ENCODE data around the gene SLC6A16.
"Not testable (repeated sequence)": the region's sequence is repeated elsewhere in the genome, so short reads cannot be mapped to it uniquely, and the experiment has no call there.

The SLC6A16 gene

DNA sequence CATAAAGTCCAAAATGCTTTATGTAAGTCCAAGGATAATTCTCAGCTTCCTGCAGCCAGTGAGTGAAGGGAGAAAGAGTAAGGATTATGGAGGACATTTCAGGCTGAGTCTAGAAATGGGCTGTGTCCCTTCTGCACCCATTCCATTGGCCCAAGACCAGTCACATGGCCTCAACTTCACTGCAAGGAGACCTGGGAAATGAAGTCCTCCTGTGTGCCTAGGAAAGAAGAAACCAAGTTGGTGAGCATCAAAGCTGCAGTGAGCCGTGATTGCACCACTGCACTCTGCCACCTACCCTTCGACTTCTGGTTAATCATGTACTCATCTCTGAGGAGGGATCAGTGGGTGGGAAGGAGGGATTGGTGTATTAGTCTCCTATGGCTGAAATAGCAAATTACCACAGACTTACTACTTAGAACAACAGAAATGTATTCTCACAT lies 6.6 kb upstream of the SLC6A16 start:
- DNase-seq (ENCODE audit: low read depth in 1 of 2, low spot score in 1 of 2): peak; percentile 26 to 62

DNA sequence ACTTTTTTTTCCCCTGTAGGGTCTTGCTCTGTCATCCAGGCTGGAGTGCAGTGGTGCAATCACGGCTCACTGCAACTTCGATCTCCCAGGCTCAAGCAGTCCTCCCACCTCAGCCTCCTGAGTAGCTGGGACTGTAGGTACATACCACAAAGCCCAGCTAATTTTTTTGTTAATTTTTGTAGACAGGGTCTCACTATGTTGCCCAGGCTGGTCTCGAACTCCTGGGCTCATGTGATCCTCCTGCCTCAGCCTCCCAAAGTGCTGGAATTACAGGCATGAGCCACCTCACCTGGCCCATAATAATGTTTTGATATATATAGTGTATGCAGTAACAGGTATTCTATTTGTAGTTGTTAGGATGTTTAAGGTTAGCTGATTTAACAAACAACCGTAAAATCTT lies 6.2 kb upstream of the SLC6A16 start:
- DNase-seq (ENCODE audit: low read depth in 1 of 2, low spot score in 1 of 2): not testable (repeated sequence)

DNA sequence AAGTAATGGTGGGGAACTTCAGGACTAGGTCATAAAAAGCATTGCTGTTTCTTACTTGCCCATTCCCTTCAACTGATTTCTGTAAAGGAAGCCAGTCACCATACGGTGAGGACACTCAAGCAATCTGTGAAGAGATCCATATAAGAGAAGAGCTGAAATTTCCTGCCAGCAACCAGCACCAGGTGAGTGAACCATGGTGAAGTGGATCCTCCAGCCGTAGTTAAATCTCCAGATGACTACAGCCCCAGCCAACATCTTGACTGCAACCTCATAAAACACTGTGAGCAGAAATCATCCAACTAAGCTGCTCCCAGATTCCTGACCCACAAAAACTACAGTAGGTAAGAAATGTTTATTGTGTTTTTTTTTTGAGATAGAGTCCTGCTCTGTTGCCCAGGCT lies 3.8 kb upstream of the SLC6A16 start:
- DNase-seq (ENCODE audit: low read depth in 1 of 2, low spot score in 1 of 2): no peak

DNA sequence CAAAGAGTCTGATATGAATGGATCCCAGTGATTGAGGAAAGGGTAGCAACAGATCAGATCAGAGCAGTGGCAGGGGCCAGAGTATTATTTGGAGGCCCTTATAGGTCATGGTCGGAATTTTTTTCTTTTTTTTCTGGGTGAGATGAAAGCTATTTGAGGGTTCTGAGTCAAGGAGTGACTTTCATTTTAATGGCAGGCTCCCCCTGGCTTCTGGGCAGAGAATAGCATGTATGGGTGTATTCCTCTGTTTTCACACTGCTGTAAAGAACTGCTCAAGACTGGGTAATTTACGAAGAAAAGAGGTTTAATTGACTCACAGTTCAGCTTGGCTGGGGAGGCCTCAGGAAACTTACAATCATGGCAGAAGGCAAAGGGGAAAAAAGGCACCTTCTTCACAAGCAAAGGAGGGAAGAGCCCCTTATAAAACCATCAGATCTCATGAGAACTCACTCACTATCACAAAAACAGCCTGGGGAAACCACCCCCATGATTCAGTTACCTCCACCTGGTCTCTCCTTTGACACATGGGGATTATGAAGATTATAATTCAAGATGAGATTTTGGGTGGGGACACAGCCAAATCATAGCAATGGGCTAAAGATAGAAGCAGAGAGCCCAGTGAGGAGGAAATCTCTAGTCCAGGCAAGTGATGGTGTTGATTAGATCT lies 3.0 kb upstream of the SLC6A16 start:
- DNase-seq (ENCODE audit: low read depth in 1 of 2, low spot score in 1 of 2): peak in 1 of 2 donors; percentile 31

DNA sequence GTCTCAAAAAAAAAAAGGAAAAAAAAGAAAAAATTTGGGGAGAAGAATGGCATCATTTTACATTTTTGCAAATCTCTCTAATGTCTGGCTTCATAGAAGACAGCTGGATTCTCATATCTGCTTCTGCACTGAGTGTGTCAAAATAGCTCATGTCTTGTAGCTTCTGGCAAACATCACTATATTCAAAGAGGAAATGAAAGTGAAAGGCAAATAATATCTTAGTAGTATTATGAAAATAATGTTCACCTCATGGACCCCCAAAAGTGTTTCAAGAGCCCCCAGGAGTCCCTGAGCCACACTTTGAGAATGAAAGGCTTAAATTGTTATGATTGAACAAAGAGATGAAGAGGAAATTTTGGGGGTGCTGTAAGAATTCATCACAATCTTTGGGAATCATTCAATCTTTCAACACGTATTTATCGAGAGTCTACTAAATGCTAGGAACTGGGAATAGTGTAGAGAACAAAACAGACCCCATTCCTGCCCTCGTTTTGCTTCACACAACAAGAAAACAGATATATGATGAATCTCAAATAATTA lies 1.2 kb upstream of the SLC6A16 start:
- DNase-seq (ENCODE audit: low read depth in 1 of 2, low spot score in 1 of 2): no peak

DNA sequence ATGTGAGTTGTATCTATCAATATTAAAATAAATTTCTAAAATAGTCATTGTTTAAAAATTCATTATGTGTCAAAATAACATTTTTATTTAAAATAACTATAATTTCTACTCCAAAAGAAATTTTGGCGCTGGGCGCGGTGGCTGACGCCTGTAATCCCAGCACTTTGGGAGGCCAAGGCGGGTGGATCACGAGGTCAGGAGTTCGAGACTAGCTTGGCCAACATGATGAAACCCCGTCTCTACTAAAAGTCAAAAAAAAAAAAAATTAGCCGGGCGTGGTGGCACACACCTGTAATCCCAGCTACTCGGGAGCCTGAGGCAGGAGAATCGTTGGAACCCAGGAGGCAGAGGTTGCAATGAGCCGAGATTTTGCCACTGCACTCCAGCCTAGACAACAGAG lies 765 bp upstream of the SLC6A16 start:
- not testable (repeated sequence) for DNase-seq (ENCODE audit: low read depth in 1 of 2, low spot score in 1 of 2)

DNA sequence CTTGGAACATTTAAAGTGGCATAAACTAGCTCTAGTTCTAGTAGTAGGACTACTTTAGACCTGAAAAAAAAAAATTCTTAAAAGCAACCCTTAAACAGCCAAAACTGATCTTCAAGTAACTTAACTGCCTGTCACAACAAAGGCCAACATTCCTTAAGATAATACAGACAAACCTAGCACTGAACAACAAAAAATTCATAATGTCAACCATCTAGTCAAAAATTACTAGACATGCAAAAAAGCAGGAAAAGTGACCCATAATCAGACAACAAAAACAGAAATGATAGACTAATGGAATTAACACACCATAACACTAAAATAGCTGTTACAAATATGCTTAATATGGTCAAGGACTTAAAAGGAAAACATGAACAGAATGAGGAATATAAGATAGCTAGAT lies 6.7 kb downstream of the SLC6A16 start:
- no peak for DNase-seq (ENCODE audit: low read depth in 1 of 2, low spot score in 1 of 2)

DNA sequence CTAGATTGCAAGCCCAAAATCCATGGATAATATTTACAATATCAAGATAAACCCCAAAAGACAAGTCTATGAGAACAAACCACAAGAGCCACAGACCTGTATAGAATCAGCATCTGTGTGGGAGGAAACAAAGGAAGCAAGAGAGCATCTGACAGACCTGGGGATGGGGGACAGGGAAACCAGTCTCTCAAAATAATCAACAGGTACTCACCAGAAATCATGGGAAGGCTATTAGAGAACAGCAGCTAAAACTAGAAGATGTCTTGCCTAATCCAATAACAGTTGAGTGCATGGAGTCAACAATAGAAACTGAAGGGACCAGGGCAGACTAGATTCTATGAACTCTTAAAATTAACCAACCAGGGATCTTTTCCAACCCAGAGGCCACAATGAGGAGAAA lies 8.7 kb downstream of the SLC6A16 start:
- DNase-seq (ENCODE audit: low read depth in 1 of 2, low spot score in 1 of 2): no peak

DNA sequence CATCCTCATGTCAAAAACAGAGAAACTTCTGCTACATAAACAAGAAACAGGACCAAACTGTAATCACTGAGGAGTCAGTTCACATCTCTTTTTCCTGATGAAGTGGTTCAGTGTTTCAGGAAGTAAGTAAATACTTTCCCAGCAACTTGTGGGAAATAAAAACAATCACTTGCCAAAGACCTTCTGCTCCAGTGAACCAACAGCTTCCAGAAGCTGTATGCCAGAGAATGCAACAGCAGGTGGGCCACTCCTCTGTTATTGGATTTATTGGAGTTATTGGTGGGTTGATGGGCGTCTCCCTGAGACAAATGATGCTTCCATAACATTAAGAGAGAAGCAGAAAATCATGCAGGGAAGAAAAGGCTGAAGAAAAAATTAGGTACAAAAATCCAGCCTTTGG lies 9.9 kb downstream of the SLC6A16 start:
- DNase-seq (ENCODE audit: low read depth in 1 of 2, low spot score in 1 of 2): no peak

DNA sequence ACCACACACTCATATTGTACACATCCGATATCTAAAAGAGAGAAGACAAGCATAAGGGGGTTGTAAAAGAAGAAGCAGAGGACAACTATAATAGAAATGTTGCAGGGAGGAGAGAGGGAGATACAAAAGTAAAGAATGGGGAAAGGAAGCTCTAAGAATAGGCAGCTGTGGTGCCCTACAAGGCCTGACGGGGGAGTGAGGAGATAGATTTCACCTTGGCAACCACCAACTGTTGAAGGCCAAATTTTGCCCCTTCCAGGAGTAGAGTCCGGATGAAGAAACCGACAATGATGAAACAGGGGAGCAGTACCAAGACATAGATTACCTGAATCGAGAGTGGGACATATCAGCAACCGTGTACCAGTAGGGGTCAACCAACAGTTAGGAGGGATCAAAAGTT lies 15.9 kb downstream of the SLC6A16 start:
- no peak for DNase-seq (ENCODE audit: low read depth in 1 of 2, low spot score in 1 of 2)

DNA sequence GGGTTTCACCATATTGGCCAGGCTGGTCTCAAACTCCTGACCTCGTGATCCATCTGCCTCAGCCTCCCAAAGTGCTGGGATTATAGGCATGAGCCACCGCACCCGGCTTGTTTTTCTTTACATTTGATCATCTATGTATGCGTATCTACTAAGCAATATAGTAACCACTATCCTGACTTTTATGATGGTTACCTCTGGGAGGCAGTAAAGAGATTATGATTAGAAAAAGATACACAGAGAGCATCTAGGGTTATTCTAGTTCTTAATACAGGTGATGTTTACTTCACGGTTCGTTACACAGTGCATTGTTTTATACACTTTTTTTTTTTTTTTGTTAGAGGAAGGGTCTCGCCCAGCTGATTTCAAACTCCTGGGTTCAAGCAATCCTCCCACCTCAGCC lies 18.3 kb downstream of the SLC6A16 start:
- DNase-seq (ENCODE audit: low read depth in 1 of 2, low spot score in 1 of 2): not testable (repeated sequence)

DNA sequence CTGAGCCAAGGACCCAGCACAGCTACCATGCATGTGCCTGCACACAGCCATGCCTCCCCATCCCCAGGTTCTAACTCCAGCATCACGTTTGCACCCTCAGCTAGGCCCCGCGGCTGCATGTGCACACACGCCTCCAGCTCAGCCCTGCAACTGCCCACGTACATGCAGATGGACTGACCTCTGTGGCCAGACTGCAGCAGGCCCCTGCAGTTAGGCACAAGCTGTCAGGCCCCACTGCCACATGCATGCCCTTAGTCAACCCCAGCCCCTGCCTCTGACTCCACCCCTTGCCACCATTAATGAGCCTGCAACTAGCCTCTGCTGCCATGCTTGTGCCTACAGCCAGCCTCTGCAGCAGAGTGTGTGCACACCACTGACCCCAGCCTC lies 23.1 kb downstream of the SLC6A16 start:
- DNase-seq (ENCODE audit: low read depth in 1 of 2, low spot score in 1 of 2): no peak

DNA sequence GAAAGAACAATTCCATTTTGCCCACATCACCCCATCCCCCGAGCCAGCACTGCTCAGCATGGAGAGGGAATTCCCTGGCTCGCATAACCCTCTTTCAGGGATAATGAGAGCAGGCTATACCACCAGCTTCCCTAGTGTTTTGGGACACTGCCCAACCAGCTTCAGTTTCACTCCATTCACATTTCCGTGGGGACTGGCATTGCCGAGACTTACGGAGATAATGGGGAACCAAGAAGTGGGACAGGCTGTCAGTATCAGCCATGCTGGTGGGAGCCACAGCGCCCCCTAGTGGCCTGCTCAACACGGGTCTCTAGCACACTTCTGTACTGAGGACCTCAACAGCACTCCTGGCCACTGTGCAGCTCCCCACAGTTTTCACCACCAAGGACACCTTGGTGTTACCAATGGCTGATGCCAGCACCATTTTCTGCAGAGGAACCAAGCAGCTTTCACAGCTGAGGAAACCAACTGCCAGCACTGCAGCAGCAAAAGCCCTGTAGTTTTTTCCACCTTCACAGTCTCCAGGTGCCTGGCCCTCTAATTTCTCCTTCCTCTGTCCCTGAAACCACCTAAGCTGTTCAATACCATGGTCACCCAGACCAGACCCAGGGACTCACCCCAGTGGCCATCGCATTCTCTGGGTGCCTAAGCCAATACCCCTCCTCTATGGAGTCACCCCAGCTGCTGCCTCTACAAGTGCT lies 23.7 kb downstream of the SLC6A16 start:
- peak; percentile 62 to 75 for DNase-seq (ENCODE audit: low read depth in 1 of 2, low spot score in 1 of 2)

DNA sequence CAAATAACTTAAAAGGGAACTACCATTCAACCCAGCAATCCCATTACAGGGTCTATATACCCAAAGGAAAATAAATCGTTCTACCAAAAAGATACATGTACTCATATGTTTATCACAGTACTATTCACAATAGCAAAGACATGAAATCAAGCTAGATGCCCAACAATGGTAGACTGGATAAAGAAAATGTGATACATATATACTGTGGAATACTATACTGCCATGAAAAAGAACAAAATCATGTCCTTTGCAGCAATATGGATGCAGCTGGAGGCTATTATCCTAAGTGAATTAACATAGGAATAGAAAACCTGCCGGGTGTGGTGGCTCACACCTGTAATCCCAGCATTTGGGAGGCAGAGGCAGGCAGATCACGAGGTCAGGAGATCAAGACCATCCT lies 26.3 kb downstream of the SLC6A16 start:
- DNase-seq (ENCODE audit: low read depth in 1 of 2, low spot score in 1 of 2): not testable (repeated sequence)

DNA sequence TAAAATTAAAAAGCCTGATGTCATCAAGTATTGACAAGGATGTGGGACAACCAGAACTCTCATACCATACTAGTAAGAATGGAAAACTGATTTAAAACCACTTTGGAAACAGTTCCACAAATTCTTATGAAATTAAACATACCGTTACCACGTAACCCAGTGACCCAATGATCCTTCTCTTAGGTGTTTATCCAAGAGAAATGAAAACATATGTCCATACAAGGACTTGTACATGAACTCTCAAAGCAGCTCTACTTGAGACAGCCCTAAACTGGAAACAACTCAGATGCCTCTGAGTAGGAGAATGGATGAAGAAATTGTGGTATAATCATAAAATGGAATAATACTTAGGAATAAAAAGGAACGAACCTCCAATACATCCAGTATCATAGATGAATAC lies 27.6 kb downstream of the SLC6A16 start:
- DNase-seq (ENCODE audit: low read depth in 1 of 2, low spot score in 1 of 2): no peak

DNA sequence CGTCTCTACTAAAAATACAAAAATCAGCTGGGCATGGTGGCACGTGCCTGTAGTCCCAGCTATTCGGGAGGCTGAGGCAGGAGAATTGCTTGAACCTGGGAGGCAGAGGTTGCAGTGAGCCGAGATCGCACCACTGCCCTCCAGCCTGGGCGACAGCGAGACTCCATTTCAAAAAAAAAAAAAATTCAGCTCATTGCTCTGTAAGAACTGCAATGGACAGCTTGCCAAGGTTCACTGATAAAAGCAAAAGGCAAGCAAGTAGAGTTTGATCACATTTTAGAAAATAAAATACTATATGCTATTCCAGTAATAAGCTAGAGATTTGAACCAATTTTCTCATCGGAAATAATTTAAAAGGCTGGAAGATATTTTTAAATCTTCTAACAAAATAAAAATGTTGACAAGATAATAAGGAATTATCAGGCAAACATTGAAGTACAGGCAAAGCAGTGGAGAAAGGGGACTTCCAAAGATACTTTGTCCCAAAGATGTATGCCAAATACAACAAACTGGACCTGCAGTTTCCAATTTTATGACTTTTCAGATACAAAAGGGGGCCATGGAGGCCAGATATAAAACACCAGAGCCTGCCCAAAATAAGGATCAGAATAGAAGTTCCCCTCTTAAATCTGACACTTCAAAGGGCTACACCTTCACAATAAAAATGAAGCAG lies 29.6 kb downstream of the SLC6A16 start:
- no peak for DNase-seq (ENCODE audit: low read depth in 1 of 2, low spot score in 1 of 2)

DNA sequence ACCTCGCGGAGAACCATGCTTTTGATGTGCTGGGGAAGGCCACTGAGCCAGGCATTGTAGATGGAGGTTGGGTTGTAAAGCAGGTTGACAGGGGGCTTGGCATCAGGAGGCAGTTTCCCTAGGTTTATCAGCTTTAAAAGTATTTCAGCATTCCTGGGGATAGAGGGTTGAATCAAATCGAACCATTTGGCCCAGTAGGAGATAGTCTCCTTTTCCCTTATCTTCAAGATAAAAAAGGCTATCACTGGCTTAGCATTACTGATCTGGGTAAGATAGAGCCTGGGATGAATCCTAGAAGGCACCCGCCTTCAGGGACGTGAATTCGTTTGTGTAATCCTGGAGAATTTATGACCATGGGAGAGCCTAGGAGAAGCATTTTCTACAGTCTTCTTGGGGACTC lies 30.6 kb downstream of the SLC6A16 start:
- no peak for DNase-seq (ENCODE audit: low read depth in 1 of 2, low spot score in 1 of 2)

DNA sequence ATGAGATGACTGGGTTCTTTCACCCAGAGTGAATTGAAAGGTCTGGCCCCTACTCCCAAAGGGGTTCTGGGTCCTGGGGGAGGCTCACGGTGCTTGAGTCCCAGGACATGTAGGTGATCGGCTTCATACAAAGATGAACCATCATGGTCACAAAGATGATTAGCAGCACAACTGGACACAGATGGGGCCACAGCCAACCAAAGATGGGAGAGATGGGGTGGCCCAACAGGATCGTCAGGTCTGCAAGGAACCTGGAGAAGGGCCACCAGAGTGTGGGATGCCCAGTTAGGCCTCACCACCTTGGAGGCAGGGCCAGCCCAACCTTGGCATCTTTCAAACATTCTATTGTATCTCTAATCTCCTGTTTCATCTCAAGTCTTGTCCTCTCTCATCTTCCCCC lies 34.5 kb downstream of the SLC6A16 start:
- DNase-seq (ENCODE audit: low read depth in 1 of 2, low spot score in 1 of 2): no peak

DNA sequence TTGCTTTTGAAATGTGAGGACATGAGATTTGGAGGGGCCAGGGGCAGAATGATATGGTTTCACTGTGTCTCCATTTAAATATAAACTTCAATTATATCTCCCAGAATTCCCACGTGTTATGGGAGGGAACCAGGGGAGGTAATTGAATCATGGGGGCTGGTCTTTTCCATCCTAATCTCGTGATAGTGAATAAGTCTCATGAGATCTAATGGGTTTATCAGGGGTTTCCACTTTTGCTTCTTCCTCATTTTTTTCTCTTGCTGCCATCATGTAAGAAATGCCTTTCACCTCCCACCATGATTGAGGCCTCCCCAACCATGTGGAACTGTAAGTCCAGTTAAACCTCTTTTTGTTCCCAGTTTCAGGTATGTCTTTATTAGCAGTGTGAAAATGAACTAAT lies 35.7 kb downstream of the SLC6A16 start:
- DNase-seq (ENCODE audit: low read depth in 1 of 2, low spot score in 1 of 2): not testable (repeated sequence)

DNA sequence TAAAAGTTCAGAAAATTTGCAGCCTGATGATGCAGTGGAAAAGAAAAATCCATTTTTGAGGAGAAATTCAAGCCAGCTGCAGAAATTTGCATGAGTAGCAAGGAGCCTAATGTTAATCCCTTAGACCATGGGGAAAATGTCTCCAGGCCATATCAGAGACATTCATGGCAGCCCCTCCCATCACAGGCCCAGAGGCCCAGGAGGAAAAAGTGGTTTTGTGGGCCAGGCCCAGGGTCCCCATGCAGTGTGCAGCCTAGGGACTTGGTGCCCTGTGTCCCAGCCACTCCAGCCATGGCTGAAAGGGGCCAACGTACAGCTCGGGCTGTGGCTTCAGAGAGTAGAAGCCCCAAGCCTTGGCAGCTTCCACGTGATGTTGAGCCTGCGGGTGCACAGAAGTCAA lies 36.8 kb downstream of the SLC6A16 start:
- DNase-seq (ENCODE audit: low read depth in 1 of 2, low spot score in 1 of 2): not testable (repeated sequence)

DNA sequence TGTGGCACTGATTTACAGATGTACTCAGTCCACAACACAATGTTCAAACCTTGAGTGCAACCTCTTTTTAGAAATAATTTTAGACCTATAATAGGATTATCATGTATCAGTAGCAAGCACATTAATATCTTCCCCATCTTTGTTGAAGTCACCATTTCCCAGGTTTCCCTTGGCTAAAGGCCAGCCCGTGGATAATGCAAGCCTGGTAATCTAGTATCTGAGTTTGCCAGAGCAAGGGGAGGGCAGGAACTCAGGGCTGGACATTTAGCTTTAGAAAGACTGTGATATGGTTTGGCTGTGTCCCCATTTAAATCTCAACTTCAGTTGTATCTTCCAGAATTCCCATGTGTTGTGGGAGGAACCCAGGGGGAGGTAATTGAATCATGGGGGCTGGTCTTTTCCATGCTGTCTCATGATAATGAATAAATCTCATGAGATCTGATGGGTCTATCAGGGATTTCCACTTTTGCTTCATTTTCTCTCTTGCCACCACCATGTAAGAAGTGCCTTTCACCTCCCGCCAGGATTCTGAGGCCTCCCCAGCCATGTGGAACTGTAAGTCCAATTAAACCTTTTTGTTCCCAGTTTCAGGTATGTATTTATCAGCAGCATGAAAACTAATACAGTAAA lies 37.7 kb downstream of the SLC6A16 start:
- DNase-seq (ENCODE audit: low read depth in 1 of 2, low spot score in 1 of 2): no peak

DNA sequence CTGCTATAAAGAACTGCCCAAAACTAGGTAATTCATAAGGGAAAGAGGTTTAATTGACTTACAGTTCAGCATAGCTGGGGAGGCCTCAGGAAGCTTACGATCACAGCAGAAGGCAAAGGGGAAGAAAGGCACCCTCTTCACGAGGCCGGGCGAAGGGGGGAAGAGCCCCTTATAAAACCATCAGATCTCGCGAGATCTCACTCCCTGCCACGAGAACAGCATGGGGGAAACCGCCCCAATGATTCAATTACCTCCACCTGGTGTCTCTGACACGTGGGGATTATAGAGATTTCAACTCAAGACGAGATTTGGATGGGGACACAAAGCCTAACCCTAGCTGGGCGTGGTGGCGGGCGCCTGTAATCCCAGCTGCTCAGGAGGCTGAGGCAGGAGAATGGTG lies 42.8 kb downstream of the SLC6A16 start:
- DNase-seq (ENCODE audit: low read depth in 1 of 2, low spot score in 1 of 2): no peak
